SKM-1 treated with dmso at 0.1 percent for 144 hours (cell line): Measurements from ENCODE around the gene MARS1.
"Not testable (repeated sequence)": the region's sequence is repeated elsewhere in the genome, so short reads cannot be mapped to it uniquely, and the experiment has no call there.

Experiments used
- DNase-seq: peaks from one replicate; lab custom pipeline; 2025; ENCODE audit not compliant: unreplicated experiment; lab: John Stamatoyannopoulos, UW

MARS1 gene

GRCh38 chr12:57489157-57489641 lies 1.3 kb downstream of the MARS1 start:
- DNase-seq = no peak

DNA sequence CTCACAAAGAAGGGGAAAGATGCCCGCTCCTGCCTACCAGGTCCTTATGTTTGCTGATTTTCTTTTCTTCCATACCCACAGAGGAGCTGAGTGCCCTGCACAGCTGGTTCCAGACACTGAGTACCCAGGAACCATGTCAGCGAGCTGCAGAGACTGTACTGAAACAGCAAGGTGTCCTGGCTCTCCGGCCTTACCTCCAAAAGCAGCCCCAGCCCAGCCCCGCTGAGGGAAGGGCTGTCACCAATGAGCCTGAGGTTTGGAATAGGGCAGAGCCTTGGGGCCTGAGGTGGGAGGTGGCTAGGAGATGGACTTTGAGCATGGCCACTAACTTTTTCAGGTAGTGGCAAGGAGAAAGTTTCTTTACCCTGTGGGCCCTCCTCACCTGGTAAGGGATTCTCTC lies 2.3 kb downstream of the MARS1 start:
- no peak for DNase-seq

- DNase-seq = no peak
Observed at GRCh38 chr12:57491393-57492280, 3.8 kb downstream of the MARS1 start.

DNA sequence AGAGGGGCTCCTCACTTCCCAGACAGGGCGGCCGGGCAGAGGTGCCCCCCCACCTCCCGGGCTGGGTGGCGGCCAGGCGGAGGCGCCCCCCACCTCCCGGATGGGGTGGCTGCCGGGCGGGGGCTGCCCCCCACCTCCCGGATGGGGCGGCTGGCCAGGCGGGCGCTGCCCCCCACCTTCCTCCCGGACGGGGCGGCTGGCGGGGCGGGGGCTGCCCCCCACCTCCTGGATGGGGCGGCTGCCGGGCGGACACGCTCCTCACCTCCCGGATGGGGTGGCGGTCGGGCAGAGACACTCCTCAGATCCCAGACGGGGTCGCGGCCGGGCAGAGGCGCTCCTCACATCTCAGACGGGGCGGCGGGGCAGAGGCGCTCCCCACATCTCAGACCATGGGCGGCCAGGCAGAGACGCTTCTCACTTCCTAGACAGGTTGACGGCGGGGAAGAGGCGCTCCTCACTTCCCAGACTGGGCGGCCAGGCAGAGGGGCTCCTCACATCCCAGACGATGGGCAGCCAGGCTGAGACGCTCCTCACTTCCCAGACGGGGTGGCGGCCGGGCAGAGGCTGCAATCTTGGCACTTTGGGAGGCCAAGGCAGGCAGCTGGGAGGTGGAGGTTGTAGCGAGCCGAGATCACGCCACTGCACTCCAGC lies 7.3 kb downstream of the MARS1 start:
- DNase-seq = not testable (repeated sequence)

DNA sequence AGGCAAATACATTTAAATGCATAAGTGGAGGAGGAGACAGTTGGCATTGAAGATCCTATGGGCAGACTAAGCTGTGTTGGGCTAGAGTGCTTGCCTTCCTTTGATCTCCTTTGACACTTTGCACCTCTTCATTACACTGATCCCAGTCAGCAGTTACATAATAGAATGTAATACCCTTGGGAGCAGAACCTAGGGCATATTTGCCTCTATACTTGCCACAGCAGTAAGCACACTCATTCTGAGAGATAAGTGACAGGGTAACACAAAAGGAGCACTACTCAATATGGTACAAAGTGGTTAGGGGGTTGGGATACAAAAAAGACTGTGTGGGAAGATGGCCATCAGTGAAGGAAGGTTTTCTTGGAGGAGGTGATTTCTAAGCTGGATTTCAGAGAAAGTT lies 9.0 kb downstream of the MARS1 start:
- DNase-seq = no peak

DNA sequence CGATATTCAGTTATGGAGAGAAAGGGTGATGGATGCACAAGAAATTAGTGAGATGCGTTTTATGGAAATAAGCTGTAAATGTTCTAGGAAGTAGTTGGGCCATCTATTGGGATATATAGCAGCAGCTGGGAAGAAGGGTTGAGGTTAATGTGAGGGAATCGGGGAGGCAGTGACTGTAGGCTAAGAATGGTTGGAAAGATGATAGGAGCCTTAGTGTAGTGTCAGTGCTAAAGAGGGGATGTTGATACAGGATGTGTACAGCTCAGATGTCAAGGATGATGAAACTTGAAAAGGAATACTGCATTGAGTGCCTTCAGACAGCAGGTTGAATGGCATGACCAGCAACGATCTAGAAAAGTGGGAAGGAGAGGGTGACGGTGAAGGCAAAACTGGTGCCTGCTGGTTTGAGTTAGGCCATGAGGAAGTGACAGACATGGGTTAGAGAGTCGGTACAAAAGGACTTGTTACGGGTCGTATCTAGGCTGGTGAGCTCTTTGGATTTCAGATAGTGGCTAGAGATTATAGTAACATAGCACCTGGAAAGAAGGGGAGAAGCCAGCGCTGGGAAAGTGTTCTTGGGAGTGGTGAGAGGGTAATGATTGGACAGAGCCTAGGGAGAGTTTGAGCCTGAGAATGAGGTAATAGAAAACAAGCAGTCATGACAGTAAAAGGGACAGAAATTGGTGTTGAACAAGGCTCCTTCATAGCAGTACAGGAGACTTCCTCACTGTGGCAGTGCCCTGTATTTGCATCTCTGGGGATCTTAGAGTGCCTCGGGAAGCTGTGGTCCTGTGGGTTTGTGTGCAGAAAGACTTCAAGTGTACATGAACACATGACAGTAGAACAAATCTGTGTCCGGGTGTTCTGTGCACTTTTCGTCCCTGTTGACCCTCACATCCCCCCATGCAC lies 9.6 kb downstream of the MARS1 start:
- no peak for DNase-seq

DNA sequence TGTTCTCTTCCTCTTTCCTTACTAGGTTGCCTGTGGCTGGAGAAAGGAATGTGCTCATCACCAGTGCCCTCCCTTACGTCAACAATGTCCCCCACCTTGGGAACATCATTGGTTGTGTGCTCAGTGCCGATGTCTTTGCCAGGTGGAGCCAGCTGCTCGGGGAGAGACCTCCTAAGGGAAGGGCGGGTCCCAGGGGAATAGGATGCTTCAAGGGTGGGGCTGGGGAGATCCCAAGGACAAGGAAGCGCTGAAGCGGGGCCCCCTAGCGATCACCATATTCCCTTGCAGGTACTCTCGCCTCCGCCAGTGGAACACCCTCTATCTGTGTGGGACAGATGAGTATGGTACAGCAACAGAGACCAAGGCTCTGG lies 10.2 kb downstream of the MARS1 start:
- no peak for DNase-seq

- no peak for DNase-seq
Observed at GRCh38 chr12:57498571-57498970, 10.7 kb downstream of the MARS1 start.

- no peak for DNase-seq
Observed at GRCh38 chr12:57500213-57500612, 12.3 kb downstream of the MARS1 start.

- not testable (repeated sequence) for DNase-seq
Observed at GRCh38 chr12:57502311-57502969, 14.6 kb downstream of the MARS1 start.

DNA sequence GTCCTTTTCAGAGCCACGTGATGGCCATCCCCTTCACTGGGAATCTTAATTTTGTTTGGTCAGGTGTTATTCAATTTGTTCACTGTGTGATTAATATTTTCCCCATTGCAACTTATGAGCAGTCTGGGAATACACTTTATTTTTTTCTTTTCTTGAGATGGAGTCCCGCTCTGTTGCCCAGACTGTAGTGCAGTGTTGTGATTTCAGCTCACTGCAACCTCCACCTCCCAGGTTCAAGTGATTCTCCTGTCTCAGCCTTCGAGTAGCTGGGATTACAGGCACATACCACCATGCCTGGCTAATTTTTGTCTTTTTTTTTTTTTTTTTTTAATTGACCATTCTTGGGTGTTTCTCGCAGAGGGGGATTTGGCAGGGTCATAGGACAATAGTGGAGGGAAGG lies 18.7 kb downstream of the MARS1 start:
- DNase-seq = not testable (repeated sequence)

GRCh38 chr12:57507796-57508195 lies 19.9 kb downstream of the MARS1 start:
- DNase-seq = not testable (repeated sequence)

- no peak for DNase-seq
Observed at GRCh38 chr12:57511161-57511560, 23.3 kb downstream of the MARS1 start.

DNA sequence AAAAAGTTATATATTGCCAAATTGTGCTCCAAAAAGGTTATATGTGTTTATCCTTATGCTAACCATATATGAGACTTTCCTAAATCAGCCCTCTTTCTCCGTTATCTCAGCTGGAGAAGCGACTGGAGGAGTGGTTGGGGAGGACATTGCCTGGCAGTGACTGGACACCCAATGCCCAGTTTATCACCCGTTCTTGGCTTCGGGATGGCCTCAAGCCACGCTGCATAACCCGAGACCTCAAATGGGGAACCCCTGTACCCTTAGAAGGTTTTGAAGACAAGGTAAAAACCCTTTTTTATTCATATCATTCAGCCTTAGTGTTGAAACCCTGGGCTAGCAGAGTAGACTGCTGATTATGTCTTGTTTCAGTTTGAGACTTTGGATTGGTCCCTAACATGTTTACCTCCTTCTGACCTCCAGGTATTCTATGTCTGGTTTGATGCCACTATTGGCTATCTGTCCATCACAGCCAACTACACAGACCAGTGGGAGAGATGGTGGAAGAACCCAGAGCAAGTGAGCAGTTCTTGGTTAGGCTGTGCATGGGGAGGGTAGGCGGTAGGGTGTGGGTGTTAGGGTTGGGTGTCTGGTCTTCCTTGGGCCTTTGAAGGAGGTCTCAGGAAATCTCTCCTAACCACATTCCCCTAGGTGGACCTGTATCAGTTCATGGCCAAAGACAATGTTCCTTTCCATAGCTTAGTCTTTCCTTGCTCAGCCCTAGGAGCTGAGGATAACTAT lies 23.9 kb downstream of the MARS1 start:
- no peak for DNase-seq

- DNase-seq = no peak
Observed at GRCh38 chr12:57512665-57513064, 24.8 kb downstream of the MARS1 start.

GRCh38 chr12:57513266-57513665 lies 25.4 kb downstream of the MARS1 start:
- no peak for DNase-seq

- not testable (repeated sequence) for DNase-seq
Observed at GRCh38 chr12:57513677-57514076, 25.8 kb downstream of the MARS1 start.

DNA sequence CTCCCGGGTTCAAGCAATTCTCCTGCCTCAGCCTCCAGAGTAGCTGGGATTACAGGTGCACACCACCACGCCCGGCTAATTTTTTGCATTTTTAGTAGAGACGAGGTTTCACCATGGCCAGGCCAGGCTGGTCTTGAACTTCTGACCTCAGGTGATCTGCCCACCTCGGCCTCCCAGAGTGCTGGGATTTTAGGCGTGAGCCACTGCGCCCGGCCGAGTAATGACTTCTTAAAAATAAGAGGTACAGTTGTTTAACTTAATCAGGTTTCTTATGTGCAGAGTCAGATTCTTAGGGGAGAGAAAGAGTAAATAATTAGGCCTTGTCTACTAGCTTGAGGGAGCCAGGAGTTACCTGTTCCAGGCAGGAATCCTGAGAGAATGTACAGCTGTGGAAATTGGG lies 26.4 kb downstream of the MARS1 start:
- not testable (repeated sequence) for DNase-seq

DNA sequence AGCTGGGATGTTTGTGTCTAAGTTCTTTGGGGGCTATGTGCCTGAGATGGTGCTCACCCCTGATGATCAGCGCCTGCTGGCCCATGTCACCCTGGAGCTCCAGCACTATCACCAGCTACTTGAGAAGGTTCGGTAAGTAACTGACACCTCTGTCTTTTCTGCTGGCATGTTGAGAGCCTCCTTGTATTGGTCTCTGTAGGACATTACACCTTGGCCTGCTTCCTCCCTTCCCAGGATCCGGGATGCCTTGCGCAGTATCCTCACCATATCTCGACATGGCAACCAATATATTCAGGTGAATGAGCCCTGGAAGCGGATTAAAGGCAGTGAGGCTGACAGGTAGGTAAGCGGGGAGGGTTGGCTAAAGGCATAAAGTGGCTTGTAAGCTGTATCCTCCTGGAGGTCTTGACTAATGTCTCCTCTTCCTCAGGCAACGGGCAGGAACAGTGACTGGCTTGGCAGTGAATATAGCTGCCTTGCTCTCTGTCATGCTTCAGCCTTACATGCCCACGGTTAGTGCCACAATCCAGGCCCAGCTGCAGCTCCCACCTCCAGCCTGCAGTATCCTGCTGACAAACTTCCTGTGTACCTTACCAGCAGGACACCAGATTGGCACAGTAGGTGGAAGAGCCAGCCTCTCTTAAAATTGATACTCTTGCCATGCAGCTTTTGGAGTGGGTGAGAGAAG lies 27.0 kb downstream of the MARS1 start:
- no peak for DNase-seq
